ENCODE data around the gene IFNK.

IFNK gene

DNA sequence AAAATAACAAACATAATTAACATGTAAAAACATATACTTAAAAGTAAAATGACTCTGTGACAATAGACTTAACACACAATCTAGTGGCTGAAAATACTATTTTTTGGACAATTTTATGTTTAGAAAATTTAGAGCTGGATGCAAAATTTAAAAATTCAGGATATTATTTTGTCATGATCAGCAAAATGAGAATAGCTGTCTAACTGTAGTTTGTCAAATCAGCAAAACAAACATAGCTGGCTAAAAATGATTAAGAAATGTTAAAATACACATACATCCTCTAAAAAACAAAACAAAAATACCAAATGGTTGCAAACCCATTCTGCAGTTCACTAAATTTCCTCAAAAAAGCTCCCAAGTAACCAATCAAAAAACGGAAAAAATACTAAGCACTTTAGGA is 30.6 kb downstream of the IFNK start:
- TF ChIP-seq, protein P1, sequence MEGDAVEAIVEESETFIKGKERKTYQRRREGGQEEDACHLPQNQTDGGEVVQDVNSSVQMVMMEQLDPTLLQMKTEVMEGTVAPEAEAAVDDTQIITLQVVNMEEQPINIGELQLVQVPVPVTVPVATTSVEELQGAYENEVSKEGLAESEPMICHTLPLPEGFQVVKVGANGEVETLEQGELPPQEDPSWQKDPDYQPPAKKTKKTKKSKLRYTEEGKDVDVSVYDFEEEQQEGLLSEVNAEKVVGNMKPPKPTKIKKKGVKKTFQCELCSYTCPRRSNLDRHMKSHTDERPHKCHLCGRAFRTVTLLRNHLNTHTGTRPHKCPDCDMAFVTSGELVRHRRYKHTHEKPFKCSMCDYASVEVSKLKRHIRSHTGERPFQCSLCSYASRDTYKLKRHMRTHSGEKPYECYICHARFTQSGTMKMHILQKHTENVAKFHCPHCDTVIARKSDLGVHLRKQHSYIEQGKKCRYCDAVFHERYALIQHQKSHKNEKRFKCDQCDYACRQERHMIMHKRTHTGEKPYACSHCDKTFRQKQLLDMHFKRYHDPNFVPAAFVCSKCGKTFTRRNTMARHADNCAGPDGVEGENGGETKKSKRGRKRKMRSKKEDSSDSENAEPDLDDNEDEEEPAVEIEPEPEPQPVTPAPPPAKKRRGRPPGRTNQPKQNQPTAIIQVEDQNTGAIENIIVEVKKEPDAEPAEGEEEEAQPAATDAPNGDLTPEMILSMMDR (conservative IDR thresholded peaks at IDR 0.05; ENCODE audit: control insufficient read depth, insufficient read depth, low read depth, low read length): no peak
- no peak for DNase-seq (ENCODE audit: low read depth)

DNA sequence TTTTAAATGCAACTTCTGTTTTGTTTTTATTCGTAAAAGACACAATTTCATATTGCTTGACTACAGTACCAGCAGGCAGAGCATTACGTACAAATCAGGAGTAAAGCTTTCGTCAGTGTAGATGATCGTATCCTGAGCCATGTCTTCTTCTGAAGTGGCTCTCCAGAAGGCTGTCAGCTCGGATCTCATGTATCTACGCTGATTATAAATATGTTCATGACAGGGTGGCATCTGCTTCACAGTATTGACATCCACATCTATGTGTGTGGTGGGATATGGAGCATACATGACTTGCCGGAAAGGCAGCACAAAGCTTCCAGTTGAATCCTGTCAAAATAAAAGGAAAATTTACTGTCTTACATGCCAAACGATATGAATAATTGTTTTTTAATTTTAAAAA is 32.4 kb downstream of the IFNK start:
- no peak overlapping the region for H3K4me3 ChIP-seq (ENCODE audit: control insufficient read depth, low read depth, low read length)
- TF ChIP-seq, protein P1 (conservative IDR thresholded peaks at IDR 0.05; ENCODE audit: control insufficient read depth, insufficient read depth, low read depth, low read length): no peak

More for the DNA sequence above, 30.6 kb downstream of the IFNK start:
- no peak overlapping the region for H3K4me3 ChIP-seq (ENCODE audit: control insufficient read depth, low read depth, low read length)

DNA sequence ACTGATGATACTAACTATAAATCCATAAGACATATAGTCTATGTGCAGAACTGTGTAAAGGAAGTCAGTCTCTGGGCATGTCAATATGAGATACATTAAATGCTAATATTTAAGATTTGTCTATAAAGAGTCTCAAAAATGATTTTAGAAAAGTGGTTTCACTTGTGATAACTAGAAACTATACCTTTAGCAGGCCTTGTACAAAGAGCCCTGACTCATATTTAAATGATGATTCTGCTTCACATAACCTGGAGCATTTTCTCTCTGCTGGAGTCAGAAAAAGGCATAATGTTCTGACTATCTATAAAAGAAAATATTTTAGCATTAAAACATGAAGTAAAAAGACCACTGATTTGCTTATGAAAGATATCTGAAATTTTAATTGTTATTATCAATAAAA is 34.2 kb downstream of the IFNK start:
- TF ChIP-seq, protein P1 (conservative IDR thresholded peaks at IDR 0.05; ENCODE audit: control insufficient read depth, insufficient read depth, low read depth, low read length): no peak
- no peak for DNase-seq (ENCODE audit: low read depth)
- H3K4me3 ChIP-seq (ENCODE audit: control insufficient read depth, low read depth, low read length): no peak overlapping the region

More for the DNA sequence above, 32.4 kb downstream of the IFNK start:
- no peak for DNase-seq (ENCODE audit: low read depth)

DNA sequence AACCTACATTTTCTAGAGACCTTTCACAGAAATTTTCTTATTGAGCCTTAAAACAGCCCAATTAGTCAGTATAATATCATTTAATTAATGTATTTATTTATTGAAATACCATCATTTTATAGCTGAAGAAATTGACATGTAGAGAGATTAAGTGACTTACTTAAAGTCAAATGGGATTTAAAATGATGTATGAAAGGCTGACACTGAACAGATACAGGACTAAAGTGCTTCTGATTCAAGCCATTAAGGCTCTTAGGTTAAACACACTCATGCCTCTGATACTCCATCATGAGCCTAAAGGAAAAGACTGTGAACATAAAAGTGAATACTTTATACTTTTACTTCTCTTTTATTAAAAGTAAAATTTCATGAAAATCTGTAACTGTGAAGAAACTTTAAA is 36.4 kb downstream of the IFNK start:
- TF ChIP-seq, protein P1 (conservative IDR thresholded peaks at IDR 0.05; ENCODE audit: control insufficient read depth, insufficient read depth, low read depth, low read length): no peak
- DNase-seq (ENCODE audit: low read depth): no peak
- no peak overlapping the region for H3K4me3 ChIP-seq (ENCODE audit: control insufficient read depth, low read depth, low read length)

DNA sequence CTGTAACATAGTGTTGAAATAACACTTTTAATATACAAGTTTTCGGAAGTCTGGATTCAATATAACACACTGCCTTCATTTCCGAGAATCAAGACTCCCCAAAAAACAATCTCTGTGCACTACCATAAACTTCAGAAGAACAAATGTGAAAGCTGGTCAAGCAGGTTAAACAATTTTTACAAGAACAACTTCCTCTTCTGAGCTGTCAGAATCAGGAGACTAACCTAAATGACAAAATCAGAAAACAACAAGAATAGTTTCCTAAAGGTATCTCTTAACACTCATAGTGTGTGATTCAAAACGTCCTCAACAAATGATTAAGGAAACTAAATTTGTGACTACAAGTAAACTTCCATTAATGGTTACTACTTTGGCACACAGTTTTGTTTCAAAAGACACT is 37.6 kb downstream of the IFNK start:
- DNase-seq (ENCODE audit: low read depth): no peak
- H3K4me3 ChIP-seq (ENCODE audit: control insufficient read depth, low read depth, low read length): no peak overlapping the region
- TF ChIP-seq, protein P1 (conservative IDR thresholded peaks at IDR 0.05; ENCODE audit: control insufficient read depth, insufficient read depth, low read depth, low read length): no peak

DNA sequence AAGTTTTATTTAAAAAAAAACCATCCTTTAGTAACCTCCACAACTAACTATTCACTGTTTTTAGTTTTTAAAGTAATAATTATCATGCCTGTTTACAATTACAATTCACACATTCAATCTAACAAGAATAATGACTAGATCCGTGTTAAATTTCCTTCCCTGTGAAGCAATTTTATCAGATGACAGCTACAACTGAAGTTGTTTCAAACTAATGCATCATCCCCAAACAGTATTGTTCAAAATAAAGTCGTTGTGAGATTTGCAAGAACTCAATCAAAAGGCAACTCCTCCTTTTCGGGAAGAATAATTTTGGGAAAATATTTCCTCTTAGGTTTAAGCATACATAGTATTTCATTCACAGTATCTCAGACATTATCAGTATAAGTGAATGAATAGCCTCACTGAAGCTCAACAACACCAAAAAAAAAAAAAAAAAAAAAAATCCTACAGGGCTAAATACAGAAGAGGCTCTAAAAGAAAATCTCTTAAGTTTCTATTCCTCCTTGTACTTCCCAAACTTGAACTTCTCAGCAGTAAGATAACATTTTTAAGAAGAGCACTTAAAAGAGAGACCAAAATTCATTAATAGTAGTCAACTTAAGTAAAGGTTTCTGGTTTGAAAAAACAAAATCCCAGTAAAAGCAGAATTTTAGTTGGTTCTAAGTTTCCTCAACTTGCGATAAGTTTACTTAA is 39.8 kb downstream of the IFNK start:
- no peak overlapping the region for H3K4me3 ChIP-seq (ENCODE audit: control insufficient read depth, low read depth, low read length)
- no peak for DNase-seq (ENCODE audit: low read depth)
- TF ChIP-seq, protein P1 (conservative IDR thresholded peaks at IDR 0.05; ENCODE audit: control insufficient read depth, insufficient read depth, low read depth, low read length): no peak
